NCI-H526 (cell line): Measurements from ENCODE around the gene ACOT9.
A peak's percentile ranks its signal among the peaks of the same experiment; 100 is the strongest.
"Not testable (repeated sequence)": the region's sequence is repeated elsewhere in the genome, so short reads cannot be mapped to it uniquely, and the experiment has no call there.

Source experiments
- DNase-seq, 2 experiments: peaks; one replicate each; lab custom pipeline; 2025; lab: John Stamatoyannopoulos, UW

ACOT9 gene, protein sequence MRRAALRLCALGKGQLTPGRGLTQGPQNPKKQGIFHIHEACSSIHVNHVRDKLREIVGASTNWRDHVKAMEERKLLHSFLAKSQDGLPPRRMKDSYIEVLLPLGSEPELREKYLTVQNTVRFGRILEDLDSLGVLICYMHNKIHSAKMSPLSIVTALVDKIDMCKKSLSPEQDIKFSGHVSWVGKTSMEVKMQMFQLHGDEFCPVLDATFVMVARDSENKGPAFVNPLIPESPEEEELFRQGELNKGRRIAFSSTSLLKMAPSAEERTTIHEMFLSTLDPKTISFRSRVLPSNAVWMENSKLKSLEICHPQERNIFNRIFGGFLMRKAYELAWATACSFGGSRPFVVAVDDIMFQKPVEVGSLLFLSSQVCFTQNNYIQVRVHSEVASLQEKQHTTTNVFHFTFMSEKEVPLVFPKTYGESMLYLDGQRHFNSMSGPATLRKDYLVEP

DNA sequence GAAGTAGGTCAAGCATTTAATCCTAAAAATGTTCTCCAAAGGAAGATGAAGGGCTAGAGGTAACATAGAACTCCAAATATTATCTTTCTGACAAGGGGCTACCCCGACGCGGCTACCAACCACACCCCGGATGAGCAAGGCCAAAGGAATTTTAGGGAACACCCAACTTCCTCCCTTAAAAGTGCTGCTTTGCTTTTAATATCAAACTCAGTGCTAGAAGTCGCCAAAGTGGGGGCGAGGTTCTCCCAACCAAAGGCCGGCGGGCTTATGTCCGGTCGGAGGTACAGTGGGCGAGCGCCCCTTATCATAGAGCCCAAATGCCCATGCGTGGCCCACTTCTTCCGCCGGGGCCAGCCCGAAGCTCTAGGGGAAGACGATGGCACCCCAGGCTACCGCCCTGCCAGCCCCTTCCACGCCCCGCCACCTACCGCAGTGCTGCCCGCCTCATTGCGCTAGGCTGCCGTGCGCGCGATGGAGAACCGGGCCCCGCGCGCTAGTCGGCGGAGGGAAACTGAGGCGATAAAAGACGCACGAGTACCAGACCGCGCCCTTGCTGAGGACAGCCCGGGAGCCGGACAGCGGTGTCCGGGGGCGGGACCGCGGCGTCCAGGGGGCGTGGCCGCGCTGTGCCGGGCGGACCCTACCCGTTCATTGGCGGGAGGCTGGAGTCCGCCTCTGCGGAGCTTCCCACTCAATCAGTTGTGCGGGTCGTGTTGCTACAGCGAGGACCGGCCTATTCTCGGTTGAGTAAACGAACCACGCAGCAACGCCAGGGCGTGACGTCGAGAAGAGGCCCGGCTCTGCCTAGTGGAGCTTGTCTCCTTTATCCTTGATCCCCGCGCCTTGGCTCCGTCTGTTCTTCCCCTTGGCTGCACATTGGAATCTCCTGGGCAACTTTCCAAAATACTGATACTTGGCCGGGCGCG, at the start of gene ACOT9:
Gene ACOT9 (minus strand): TSS at position 580 of the 926 bp plus-strand sequence. CDS start 132 bp downstream, at position 448.
- peak; percentile 86 to 94 for DNase-seq

DNA sequence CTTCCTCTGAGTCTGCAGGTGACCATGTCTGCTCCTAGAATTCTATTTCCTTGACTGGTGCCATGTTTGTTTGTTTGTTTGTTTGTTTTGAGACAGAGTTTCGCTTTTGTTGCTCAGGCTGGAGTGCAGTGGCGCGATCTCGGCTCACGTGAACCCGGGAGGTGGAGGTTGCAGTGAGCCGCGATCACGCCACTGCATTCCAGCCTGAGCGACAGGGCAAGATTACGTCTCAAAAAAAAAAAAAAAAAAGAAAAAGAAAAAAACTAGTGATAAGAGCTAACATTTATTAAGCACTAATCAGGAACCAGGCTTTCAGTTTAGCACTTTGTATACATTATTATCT, 47.0 kb upstream of the ACOT9 start:
- DNase-seq = no peak

DNA sequence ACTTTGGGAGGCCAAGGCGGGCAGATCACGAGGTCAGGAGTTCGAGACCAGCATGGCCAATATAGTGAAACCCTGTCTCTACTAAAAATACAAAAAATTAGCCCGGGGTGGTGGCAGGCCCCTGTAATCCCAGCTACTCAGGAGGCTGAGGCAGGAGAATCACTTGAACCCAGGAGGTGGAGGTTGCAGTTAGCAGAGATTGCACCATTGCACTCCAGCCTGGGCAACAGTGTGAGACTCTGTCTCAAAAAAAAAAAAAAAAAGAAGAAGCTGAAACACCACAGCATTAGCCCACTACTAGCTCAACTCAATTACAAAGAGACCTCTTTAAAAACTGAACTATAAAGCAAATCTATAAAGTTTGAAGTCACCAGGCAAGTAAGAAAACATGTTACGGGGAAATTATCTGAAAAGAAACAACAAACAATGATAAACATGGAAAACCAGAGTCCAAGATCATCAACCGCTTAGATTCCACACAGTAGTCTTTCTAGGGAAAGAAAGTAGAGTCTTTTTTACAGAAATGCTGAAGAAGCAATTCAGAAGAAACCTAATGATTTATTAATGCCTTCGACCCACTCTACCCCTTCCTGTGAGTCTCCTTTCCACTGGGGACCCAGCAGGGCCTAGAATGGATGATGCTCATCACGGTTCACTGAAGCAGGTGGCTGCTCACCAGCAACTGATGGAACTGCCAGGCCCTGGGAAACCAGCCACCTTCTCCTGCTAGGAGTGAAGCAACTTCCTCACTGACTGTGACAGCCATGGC, 46.5 kb upstream of the ACOT9 start:
- no peak for DNase-seq

DNA sequence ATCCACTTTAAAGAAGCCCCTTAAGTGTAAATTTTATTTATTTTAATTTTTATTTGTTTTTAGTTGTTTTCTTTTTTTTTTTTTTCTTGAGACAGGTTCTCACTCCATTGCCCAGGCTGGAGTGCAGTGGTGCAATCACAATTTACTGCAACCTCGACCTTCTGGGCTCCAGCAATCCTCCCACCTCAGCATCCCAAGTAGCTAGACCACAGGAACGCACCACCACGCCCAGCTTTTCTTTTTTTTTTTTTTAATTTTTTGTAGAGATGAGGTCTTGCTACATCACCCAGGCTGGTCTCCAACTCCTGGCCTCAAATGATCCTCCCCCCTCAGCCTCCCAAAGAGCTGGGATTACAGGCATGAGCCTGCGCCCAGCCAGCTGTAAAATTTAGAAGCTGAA, 45.9 kb upstream of the ACOT9 start:
- DNase-seq = no peak

DNA sequence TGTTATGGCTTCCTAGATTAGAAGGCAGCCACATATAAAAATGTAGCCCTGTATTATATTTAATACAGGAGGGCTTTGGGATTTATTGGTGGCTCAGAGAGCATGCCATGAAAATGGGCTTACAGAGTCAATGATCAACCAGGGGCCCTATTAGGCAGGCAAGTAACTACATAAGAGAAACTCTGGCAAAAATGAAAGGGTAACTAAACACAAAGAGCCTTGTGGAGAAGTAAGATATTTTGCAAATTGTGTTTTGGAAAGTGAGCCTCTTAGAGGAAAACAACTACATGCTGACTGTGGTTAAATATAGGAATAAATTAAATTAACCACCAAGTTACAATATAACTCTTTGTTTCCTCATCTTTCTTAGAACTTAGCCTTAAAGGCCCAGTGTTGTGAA, 45.4 kb upstream of the ACOT9 start:
- no peak for DNase-seq

DNA sequence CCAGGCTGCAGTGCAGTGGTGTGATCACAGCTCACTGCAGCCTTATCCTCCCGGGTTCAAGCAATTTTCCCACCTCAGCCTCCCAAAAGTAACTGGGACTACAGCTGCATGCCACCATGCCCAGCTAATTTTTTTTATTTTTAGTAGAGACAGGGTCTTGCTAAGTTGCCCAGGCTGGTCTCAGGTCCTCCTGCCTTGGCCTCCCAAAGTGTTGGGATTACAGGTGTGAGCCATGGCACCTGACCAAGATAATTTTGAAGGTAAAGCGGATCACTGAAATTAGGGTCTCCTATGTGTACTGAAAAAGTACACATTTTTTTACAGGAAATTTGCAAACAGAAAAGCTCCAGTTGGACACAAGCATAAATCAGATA, 44.7 kb upstream of the ACOT9 start:
- no peak for DNase-seq

DNA sequence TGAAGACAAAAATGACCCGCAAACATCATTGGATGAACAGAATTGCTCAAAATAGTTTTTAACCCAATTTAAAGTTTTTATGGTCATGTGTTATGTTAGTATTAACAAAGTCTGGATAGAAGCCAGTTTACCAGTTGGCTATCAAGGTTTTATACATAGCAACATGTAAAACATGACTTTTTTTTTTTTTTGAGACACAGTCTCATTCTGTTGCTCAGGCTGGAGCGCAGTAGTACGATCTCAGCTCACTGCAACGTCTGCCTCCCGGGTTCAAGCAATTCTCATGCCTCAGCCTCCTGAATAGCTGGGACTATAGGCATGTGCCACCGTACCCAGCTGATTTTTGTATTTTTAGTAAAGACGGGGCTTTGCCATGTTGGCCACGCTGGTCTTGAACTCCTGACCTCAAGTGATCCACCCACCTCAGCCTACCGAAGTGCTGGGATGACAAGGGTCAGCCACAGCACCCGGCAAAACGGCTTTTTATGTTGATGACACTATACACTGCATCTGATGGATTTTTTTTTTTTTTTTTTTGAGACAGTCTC, 43.3 kb upstream of the ACOT9 start:
- no peak for DNase-seq

DNA sequence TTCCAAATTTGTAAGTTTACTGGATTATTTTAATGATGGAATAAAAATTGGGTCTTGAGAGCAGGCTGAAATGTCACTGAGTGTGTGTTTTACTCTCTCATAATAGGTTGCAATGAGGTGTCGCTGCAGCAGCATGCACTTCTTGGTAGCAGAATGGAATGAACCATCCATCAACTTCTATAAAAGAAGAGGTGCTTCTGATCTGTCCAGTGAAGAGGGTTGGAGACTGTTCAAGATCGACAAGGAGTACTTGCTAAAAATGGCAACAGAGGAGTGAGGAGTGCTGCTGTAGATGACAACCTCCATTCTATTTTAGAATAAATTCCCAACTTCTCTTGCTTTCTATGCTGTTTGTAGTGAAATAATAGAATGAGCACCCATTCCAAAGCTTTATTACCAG, 42.5 kb upstream of the ACOT9 start:
- no peak for DNase-seq

DNA sequence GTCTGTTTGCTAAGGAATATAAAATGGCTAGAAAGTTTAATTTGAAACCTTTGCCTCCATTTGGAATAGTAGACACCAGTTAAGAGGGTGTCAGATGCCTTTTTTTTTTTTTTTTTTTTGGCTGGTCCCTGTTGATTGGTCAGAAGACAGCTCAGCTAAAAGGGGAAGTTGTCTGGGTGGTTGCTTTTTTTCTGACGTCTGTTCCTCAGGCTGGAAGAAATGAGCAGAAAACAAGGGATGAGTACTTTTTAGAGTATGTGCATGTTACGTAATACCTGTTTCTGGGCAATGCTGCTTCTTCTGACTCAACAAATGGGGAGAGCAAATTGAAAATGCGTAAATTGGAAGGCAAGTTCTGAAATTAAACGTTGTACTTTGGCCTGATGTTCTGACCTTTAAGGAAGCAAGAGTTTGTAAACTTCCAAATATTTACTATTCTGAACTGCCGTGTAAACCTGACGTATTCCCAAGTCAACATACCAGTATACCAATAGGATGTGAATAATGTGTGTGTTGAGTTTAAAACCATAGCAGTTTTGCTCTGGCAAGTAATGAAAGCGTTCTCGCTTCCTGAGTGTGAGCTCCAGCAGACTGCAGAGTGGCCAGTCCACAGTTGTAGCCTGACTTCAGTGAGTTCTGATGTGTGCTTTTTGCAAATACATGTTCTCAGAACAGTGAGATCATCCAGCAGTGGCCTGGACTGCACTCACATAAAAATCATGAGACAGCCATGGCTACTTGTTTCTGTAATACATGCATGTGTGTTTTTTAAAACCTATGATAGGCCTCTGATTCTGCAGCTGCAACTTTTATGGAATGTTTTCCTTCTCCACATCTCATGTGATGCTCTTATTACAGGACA, 41.6 kb upstream of the ACOT9 start:
- no peak for DNase-seq

DNA sequence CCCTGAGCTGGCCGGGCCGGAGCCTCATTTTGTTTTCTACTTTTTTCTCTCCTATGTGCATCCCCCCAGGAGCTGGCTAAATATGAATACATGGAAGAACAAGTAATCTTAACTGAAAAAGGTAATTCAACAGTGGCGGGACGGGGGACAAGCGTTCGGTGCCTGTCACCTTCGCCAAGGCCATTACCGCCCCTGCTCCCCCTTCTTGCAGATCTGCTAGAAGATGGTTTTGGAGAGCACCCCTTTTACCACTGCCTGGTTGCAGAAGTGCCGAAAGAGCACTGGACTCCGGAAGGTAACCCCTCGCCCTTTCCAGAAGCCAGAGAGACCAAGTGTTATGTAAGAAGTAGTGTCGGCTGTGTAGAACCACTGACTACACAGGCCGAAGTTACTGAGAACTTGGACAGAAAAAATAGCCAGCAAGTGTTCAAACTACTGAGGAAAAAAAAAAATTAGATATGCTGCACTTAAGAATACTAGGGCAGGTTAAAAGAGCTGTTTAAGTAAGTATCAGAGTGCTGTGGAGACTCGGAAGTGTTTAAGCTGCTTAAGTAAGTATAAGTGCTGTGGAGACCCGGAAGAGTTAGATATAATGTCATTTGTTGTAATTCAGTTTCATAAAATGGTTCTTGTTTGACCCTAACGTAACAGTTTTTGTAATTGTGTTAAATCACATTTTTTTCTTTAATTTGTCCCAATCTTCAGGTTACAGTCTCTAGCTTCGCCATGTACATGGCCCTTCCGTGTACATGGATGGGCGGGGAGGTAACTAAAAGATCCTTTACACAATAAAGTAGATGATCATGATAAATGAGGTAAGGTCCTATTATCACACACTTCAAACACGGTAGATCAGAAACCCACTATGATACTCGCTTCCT, 40.8 kb upstream of the ACOT9 start:
- DNase-seq = no peak

DNA sequence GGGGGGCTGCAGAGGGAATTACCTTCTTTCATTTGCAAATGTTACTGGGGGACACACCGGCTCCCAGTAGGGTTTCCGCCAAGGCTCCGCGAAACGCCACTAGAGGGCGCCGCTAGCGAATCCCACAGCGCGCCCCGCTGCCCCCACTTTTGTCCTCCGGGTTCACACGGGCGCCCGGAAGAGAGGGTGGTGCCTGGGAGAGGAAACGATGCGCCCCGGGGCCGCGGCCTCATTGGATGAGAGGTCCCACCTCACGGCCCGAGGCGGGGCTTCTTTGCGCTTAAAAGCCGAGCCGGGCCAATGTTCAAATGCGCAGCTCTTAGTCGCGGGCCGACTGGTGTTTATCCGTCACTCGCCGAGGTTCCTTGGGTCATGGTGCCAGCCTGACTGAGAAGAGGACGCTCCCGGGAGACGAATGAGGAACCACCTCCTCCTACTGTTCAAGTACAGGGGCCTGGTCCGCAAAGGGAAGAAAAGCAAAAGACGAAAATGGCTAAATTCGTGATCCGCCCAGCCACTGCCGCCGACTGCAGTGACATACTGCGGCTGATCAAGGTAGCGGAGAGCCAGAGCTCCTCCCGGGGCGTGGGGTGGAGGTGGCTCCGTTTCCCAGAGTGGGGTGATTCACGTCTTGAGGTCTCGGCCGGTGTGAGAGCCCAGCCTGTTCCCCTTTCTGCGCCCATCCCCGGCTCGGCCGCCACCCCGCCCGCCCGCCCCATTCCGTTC, 40.0 kb upstream of the ACOT9 start, which contains the start of gene SAT1:
Gene SAT1 (plus strand): TSS at position 311 of the 726 bp plus-strand sequence. CDS start 179 bp downstream, at position 490.
- peak; percentile 94 to 99 for DNase-seq

DNA sequence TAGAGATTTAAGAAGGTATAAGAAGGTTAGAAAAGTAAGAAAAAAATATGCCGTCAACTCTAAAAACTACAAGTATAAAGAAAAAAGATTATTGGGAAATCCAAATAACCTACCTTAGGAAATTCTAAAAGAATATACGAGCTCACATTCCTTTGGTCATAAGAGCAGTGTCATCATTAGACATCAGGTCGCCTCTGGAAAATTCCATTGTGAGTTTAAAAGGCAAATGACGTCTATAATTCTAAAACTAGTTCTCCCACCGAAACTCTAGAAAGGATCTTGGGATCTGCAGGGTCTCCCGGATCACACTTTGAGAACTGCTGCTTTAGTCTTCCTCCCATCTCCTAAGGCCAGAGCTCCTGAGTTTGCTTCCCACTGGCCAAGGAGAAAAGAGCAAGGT, 39.4 kb upstream of the ACOT9 start:
- DNase-seq = peak in 1 of 2 experiments; percentile 58

DNA sequence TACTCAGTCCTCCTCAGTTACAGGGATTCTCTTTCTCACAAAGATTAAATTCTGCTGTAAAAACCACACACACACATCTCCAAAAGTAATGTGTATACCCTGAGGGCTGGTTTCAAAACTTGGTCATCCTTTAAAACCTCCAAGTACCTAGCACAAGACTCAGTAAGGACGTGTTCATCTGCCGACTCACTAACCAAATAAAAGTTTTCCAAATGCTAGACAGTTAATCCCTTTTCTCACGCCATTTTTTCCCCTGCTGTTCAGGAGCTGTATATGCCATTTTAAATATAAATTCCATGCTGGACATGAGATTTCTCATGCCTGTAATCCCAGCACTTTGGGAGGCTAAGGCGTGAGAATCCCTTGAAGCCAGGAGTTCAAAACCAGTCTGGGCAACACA, 35.9 kb upstream of the ACOT9 start:
- DNase-seq = no peak

DNA sequence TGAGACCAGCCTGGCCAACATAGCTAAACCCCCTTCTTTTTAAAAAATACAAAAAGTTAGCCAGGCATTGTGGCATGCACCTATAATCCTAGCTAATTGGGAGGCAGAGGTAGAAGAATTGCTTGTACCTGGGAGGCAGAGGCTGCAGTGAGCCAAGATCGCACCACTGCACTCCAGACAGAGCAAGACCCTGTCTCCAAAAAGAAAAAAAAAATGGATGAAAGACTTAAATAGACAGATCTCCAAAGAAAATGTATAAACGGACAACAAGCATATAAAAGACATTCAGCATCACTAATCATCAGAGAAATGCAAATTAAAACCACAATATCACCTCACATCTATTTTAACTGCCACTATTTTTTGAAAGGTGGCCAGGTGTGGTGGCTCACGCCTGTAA, 33.3 kb upstream of the ACOT9 start:
- no peak for DNase-seq

DNA sequence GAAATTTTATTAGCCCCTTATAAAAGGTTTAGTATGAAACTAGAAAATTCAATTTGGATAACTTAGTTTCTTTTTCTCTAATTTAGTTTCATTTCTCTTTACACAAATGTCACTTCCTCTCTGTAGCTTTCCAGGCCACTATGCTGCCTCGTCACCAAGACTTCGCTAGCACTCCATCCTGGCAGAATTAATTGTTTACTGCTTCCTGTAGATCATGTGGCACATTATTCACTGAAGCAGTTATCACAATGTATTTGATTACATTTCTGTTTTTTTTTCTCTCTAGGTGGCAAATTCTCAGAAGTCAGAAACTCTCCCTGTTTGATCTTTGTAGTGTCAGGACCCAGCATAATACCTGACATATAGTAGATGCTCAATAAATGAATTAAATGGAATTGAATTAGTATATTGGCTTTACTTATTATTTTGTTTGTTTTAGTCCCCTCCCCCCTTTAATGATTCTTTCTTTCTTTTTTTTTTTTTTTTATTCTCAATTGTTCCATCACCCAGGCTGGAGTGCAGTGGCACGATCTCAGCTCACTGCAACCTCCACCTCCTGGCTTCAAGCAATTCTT, 30.6 kb upstream of the ACOT9 start:
- no peak for DNase-seq

DNA sequence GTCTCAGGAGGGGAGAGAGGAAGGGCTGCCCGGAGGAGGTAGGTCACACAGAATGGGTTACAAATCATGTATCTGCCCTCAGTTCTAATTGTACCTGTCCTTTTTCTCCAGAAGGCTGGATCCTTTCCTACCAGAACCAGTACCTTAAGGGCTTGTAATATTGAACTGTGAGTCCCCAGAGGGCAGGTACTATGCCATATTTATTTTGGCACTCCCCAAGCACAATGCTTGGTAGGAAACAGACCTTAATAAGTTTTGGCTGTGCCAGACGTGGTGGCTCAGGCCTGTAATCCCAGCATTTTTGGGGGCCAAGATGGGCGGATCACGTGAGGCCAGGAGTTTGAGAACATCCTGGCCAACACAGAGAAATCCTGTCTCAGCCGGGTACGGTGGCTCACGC, 28.0 kb upstream of the ACOT9 start:
- DNase-seq = not testable (repeated sequence)

DNA sequence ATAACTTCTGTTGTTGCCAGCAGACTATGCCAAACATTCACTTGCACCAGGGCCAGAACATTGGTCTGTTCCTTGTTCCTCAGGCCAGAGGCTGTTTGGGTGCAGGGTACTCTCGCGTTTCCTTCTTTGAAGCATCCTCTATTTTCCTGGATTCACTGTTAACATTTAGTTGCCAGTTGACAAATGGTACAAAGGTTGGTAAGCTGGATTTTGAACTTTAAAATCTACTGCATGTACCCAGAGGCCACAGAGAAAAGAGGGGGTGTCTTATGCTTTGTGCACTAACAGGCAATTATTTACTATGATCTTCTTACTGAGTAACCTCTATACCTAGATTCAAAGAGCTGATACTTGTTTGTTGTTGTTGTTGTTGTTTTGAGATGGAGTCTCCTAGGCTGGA, 27.1 kb upstream of the ACOT9 start:
- DNase-seq = no peak

DNA sequence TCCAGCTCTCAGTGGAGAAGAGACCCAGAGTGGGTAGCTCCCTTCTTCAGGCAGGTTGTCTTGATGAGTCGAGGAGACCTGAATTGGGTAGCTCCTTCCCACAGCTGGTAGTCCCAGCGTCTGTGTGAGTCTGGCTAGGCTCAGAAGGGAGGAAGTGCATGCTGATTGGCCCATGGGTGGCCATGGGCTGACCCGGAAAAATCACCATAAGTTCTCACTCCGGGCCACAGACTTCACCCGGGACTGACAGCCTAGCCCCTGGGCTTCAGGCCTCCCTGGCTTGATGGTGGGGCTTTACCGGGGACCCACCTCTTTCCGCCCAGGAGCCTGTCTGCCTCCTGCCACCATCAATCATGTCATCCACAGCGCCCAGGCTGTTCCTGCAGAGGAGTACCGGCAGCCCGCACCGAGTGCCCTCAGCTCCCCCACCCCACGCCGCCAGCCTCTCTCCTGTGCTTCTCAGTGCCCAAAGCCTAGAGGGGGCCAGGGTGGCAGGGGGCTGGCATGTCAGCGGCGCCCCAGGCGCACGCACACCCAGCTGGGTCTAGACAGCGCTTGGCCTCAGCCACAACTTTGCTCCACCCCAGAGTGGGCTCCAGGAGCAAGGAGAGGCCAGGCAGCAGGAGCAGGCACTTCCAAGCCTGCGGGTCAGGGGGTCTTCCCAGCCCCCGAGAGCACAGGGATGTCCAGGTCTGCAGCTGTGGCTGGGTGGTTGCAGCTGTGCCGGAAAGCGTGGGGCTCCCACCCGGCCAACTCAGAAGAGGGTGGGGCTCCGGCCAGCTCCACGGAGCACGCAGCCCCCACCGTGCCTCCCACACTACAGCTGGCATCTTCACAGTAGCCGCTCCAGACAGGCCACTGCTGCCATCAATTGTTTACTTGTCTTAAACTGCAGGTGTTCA, 23.8 kb upstream of the ACOT9 start:
- no peak for DNase-seq
